GM12875 (cell line): ENCODE measurements around the gene SLC11A1.

Experiments
- H3K4me3 ChIP-seq: one replicate; pipeline ENCODE4 v1.5.1; 2011; ENCODE audit warnings: low read depth, low read length, control low read depth
- TF ChIP-seq, protein P1 (sequence below): IDR thresholded peaks from 2 replicates; pipeline ENCODE4 v1.5.1; 2011; ENCODE audit warnings: low read depth, mild to moderate bottlenecking, control low read depth, inconsistent platforms, low read length, moderate library complexity, borderline replicate concordance; ENCODE audit not compliant: insufficient read depth

Gene SLC11A1

DNA sequence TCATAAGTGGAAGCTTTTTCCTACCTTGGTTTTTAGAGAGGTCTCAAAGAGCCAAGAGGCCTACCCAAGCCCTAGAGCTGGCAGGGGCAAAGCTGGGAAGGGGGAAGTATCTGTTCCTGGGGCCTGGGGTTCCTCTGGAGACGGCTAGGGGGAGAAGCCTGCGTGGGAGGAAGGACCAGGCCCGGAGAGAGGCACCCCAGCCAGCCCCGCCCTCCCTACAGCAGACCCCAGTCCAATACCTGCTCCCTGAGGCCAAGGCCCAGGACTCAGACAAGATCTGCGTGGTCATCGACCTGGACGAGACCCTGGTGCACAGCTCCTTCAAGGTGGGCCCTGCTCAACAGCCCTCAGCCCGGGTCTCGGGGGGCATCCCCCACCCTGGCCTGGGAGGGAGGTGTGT lies 19.8 kb downstream of the SLC11A1 start:
- H3K4me3 ChIP-seq, result no peak overlapping the region
- TF ChIP-seq, protein P1, sequence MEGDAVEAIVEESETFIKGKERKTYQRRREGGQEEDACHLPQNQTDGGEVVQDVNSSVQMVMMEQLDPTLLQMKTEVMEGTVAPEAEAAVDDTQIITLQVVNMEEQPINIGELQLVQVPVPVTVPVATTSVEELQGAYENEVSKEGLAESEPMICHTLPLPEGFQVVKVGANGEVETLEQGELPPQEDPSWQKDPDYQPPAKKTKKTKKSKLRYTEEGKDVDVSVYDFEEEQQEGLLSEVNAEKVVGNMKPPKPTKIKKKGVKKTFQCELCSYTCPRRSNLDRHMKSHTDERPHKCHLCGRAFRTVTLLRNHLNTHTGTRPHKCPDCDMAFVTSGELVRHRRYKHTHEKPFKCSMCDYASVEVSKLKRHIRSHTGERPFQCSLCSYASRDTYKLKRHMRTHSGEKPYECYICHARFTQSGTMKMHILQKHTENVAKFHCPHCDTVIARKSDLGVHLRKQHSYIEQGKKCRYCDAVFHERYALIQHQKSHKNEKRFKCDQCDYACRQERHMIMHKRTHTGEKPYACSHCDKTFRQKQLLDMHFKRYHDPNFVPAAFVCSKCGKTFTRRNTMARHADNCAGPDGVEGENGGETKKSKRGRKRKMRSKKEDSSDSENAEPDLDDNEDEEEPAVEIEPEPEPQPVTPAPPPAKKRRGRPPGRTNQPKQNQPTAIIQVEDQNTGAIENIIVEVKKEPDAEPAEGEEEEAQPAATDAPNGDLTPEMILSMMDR, result no peak

DNA sequence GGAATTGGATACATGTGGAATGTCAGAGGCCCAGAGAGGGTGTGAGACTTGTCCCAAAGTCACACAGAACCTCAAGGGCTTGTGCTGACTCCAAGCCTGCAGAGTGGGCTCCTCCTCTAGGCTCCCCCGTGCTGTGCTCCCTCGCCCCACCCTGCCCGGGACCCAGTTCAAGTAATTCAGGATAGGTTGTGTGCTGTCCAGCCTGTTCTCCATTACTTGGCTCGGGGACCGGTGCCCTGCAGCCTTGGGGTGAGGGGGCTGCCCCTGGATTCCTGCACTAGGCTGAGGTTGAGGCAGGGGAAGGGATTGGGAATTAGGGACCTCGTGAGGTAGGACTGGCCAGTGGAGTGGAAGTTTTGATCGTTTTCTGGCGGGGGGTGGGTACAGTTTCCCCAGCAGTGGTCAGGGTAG lies 20.4 kb downstream of the SLC11A1 start:
- TF ChIP-seq, protein P1, result no peak
- no peak overlapping the region for H3K4me3 ChIP-seq

DNA sequence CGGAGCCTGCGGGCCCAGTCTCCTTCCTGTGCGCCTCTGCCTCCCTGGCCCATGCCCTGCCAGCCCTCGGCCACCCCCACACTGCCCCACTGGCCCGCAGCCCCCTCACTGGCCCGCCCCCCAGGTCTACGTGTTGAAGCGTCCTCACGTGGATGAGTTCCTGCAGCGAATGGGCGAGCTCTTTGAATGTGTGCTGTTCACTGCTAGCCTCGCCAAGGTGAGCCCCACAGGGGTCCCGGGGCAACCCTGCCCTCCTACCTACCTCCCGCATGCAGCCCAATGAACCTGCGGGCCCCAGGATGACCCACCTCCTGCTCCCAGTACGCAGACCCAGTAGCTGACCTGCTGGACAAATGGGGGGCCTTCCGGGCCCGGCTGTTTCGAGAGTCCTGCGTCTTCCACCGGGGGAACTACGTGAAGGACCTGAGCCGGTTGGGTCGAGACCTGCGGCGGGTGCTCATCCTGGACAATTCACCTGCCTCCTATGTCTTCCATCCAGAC lies 20.9 kb downstream of the SLC11A1 start:
- TF ChIP-seq, protein P1, result no peak

DNA sequence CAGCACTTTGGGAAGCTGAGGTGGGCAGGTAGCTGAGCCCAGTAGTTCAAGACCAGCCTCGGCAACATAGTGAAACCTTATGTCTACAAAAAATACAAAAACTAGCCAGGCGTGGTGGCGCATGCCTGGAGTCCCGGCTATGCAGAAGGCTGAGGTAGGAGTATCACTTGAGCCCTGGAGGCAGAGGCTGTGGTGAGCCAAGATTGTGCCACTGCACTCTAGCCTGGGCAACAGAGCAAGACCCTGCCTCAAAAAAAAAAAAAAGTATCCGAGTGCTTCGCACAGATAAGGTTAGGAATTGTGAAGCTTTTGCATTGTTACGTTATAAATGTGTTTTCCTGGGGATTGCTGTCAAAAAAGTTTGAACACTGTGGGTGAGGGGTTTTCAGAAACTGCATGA lies 21.7 kb downstream of the SLC11A1 start:
- TF ChIP-seq, protein P1, result no peak
- H3K4me3 ChIP-seq, result no peak overlapping the region

More for the DNA sequence above, 20.9 kb downstream of the SLC11A1 start:
- no peak overlapping the region for H3K4me3 ChIP-seq

DNA sequence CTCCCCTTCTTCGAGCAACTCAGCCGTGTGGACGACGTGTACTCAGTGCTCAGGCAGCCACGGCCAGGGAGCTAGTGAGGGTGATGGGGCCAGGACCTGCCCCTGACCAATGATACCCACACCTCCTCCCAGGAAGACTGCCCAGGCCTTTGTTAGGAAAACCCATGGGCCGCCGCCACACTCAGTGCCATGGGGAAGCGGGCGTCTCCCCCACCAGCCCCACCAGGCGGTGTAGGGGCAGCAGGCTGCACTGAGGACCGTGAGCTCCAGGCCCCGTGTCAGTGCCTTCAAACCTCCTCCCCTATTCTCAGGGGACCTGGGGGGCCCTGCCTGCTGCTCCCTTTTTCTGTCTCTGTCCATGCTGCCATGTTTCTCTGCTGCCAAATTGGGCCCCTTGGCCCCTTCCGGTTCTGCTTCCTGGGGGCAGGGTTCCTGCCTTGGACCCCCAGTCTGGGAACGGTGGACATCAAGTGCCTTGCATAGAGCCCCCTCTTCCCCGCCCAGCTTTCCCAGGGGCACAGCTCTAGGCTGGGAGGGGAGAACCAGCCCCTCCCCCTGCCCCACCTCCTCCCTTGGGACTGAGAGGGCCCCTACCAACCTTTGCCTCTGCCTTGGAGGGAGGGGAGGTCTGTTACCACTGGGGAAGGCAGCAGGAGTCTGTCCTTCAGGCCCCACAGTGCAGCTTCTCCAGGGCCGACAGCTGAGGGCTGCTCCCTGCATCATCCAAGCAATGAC lies 22.4 kb downstream of the SLC11A1 start:
- TF ChIP-seq, protein P1, result no peak
- H3K4me3 ChIP-seq, result no peak overlapping the region

DNA sequence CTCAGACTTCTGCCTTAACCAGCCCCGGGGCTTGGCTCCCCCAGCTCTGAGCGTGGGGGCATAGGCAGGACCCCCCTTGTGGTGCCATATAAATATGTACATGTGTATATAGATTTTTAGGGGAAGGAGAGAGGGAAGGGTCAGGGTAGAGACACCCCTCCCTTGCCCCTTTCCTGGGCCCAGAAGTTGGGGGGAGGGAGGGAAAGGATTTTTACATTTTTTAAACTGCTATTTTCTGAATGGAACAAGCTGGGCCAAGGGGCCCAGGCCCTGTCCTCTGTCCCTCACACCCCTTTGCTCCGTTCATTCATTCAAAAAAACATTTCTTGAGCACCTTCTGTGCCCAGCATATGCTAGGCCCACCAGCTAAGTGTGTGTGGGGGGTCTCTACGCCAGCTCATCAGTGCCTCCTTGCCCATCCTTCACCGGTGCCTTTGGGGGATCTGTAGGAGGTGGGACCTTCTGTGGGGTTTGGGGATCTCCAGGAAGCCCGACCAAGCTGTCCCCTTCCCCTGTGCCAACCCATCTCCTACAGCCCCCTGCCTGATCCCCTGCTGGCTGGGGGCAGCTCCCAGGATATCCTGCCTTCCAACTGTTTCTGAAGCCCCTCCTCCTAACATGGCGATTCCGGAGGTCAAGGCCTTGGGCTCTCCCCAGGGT lies 23.1 kb downstream of the SLC11A1 start:
- TF ChIP-seq, protein P1, result no peak
- H3K4me3 ChIP-seq, result no peak overlapping the region
